NCI-H82 treated with DMSO at 0.1 percent for 48 hours (cell line): ENCODE measurements around the gene PRDM5.

Source experiments
- DNase-seq: peaks from one replicate; lab custom pipeline; 2025; ENCODE audit not compliant: unreplicated experiment; lab: John Stamatoyannopoulos, UW

Gene PRDM5

DNA sequence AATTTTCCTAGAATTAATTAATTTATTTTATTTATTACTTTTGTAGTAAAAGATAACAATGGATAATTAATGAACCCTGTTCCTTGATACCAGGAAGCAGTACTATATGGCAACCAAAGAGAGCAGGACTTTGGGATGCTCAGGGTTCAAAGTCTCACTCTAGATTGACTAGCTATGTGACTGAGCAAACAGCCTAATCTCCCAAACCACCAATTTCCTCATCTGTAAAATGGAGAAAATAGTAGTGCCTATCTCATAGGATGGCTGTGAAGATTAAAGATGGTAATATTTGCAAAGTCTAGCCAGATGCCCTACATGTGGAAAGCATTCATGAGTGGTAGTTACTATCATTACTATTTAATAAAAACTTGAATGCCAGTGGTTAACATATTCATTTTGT lies 97.6 kb downstream of the PRDM5 start:
- DNase-seq: no peak

DNA sequence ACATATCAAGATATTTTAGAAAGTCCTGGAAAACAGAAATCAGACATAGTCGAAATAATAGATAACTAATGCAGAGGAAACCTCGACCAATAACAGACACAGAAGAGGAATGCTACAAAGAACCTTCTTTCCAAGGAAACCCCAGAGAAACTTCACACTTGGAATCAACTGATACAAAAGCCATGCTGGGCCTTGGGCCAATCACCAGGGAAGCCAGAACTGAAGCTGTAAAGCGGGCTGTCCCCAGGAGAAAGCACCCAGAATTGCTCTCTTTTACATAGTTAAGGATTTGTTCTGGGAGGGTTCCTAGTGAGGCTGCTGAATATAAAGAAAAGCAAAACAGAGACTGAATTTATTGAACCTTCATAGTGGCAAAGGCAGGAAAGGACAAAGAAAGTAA lies 100.5 kb downstream of the PRDM5 start:
- DNase-seq: no peak

DNA sequence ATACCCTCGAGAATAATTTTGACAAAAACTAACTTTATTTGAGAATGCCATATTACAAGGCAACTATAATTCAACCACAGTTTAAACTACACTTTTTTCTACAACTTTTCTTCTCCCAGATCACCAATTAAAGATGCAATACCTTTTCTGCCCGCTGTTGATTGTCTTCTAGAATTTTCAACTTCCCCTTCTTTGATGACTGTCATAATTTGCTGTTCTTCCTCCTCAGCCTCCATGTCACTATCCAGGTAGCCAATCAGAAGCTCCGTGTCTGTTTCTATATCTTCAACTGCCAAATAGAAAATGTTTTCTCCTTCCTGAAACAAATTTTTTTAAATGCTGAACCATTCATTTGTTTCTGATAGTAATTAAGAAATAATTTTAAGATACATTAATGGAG lies 101.5 kb downstream of the PRDM5 start:
- no peak for DNase-seq

DNA sequence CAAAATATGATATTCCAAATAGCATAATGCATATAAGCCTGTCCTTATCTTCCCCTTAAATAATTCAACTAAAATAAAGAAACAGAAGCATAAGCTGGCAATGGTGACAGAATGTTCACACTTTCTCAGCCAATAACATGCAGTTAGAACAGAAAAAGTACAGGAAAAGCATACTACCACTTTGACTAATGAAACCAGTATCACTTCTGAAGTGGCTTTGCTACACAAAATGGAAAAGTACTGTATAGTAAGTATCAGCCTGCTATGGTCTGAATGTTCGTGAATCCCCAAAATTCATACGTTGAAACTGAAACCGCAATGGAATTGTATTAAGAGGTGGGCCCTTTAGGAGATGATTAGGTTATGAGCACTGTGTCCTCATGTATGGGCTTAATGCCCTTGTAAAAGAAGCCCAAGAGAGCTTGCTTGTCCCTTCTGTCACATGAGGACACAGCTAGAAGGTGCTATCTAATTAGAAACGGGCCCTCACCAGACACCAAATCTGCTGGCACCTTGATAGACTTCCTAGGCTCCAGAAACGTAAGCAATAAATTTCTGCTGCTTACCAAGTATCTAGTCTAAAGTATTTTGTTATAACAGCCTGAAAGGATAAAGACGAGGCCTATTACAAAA lies 102.6 kb downstream of the PRDM5 start:
- no peak for DNase-seq

DNA sequence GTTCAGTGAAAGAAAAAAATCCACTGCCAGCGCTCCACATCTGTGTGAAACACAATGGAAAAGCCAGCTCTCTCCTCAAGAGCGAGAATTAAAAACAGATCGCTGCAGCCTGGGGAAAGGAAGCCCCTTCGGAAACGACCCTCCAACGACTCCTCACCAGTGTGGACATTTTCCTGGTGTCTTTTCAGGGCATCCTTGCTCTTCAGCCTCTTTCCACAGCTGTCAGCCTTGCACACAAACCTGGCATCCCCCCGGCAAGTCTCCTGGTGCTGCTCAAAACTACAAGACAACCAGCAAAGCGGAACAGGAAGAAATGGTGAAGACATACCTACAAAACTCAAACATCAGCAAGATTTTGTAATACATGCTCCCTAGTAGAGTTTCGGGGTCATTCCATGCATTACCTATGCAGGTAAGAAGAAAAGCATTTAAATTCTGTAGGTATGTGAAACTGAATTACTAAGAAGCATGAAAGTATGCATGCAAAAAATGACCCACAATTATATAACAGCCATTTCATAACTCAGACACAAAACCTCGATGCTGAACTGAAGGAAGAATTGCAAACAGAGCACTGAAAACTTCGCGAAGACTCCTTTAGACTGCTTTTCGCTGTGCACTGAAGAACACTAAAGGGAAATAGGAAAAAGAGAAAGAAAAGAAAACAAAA lies 106.1 kb downstream of the PRDM5 start:
- no peak for DNase-seq

DNA sequence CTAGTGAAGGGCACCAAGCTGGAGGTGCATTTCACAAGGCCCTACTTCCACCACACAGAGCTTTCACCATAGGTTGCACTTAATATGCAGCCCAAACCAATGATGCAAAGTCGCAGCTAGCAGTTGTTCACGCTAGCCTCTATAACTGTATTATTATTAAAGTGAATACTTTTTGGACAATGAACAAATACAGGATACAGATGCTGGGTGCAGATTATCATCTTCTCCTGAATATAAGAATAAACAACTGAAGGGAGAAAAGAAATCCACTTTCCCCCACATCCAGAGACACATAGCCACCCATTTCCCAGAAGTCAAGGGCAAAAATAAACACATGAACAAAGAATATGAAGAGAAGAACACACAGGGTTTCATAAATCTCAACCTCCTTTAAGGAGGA lies 107.2 kb downstream of the PRDM5 start:
- DNase-seq: no peak

DNA sequence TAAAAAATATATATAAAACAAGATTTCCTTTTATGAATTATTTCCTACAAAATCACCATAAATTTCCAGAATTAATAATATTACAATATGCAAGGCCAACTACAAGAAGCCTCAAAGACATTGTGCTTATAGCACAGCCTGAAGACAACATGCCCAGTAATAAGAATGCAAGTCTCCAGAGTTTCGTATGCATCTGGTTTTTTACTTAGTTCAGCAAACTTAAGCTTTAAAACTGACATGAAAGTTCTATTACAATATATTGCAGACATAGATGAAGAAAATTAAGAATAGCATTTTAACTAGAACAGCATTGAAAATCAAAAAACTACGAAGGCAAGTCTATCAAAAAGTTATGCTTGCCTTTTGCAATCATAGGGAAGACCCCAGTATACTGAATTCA lies 107.6 kb downstream of the PRDM5 start:
- no peak for DNase-seq

DNA sequence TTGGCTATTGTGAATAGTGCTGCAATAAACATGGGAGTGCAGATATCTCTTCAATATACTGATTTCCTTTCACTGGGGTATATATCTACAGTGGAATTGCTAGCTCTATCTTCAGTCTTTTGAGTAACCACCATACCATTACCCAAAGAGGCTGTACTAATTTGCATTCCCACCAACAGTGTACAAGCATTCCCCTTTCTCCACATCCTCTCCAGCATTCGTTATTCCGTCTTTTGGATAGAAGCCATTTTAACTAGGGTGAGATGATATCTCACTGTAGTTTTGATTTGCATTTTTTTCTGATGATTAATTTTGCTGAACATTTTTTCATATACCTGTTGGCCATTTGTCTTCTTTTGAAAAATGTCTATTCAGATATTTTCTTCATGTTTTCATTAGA lies 110.3 kb downstream of the PRDM5 start:
- no peak for DNase-seq

DNA sequence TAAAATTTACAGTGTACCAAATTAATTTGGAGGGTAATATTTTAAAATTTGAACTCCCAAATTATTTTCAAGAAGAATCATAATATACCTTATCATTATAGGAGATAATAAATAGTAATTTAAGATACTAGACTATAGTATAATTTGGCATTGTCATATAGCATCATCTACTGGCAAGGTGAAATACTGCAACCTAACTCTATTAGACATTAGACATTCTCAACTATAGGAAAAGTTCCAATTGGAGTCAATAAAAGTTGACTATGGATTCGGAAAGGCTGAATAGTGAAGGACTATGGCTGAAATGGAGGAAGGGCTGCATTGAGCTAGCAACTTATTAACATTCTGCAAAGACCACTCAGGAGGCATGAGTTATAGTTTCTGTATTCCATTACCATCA lies 113.0 kb downstream of the PRDM5 start:
- no peak for DNase-seq

DNA sequence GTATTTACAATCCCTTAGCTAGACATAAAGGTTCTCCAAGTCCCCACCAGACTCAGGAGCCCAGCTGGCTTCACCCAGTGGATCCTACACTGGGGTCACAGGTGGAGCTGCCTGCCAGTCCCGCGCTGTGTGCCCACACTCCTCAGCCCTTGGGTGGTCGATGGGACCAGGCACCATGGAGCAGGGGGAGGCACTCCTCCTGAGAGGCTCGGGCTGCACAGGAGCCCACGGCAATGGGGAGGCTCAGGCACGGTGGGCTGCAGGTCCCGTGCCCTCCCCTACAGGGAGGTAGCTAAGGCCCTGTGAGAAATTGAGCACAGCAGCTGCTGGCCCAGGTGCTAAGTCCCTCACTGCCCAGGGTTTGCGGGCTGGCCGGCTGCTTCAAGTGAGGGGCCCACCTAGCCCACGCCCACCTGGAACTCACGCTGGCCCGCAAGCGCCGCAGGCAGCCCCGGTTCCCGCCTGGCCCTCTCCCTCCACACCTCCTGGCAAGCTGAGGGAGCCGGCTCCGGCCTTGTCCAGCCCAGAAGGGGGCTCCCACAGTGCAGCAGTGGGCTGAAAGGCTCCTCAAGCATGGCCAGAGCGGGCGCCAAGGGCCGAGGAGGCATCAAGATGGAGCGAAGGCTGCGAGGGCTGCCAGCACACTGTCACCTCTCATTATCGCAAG lies 113.9 kb downstream of the PRDM5 start:
- DNase-seq: no peak

DNA sequence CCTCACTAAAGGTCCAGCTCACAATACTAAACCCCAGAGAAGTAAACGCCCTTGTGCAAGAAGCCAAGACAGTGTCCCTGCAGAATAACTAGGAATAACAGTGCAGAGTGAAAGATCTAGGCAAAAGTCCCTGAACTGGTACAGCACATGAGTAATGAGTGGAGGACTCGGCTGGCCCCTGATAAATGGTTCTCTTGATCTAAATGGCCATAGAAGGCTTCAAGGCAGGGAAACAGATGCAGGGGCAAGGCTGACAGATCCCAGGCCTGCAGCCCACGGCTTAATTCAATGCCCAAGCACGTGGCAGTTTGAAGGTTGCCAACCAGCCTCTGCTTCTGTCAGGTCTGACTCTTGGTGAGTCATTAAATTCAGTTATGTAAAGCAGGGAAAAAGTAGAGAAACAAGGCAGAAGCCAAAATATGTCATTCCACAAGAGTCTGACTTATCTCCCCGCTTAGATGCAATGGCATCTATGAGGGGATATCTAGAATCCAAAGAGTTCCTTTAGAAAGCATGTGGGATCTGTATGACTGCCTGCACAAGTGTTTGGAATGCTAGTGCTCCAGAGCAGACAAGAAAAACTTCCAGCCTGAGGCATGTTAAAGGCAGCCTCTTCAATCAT lies 121.3 kb downstream of the PRDM5 start:
- DNase-seq: no peak

DNA sequence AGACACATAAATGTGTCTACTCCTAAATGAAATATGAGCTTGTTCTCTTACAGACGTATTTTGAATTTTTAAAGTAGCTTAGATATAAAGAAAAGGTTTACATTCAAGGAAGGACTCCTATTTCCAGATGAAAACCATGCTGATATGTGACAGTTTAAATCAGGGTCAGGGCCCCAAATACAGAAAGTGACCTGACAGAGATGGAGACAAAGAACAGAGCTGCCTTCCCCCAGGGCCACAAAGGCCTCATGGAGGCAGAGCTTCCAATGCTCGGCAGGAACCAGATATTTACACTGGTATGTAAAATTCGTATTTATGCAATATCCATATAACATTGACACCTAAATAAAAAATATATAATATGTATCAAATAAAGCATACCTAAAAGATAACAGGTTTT lies 124.0 kb downstream of the PRDM5 start:
- no peak for DNase-seq

DNA sequence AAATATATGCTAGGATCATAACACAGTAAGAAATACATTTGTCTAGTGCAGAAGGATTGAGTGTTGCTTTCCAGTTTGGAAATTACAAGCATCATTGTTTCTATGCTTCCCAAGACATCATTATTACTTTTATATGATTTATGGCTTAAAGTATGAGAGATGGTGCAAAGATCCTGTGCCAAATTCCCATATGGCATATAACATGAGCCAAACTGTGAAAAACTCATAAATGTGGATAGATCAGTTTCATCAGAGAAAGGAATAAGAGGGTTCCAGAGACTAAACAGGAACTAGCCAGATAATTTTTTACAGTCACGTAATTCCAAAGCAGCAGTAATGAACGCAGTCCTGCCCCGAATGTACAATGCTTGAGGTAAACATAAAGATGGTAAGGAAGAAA lies 126.3 kb downstream of the PRDM5 start:
- DNase-seq: no peak

DNA sequence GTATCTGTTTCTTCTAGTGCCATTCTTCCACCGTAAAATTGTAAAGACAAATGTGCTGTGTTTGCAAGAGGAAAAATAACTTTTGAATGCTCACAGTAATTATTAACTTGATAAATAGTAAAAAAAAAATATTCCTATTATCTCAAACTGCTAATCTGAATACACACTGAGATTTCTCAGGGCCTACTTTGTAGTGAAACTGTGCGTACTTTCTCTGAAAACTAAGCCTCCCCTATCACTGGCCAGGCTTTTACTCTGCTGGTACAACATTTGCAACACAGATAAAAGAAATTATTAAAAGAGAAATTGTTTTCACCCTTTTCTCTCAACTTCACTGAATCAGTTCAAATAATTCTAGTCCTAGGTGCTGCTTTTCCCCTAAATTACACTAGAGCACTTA lies 137.3 kb downstream of the PRDM5 start:
- no peak for DNase-seq

DNA sequence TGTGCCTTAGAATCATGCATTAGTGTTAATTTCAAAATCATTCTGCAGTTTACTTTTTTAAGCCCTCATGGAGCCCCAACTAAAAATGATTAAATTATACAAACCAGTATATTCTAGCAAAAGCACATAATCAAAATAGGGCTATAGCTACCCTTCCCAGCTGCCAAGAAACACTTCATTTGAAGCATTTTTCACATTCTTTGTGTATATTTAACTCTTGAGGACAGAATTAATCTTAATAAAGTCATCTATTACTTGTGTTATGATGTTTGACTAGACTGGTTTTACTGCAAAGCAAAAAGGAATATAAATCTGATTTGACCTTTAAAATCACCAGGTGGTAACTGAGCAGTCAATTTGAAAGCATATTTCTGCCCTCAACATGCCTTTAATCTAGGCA lies 145.1 kb downstream of the PRDM5 start:
- DNase-seq: no peak

DNA sequence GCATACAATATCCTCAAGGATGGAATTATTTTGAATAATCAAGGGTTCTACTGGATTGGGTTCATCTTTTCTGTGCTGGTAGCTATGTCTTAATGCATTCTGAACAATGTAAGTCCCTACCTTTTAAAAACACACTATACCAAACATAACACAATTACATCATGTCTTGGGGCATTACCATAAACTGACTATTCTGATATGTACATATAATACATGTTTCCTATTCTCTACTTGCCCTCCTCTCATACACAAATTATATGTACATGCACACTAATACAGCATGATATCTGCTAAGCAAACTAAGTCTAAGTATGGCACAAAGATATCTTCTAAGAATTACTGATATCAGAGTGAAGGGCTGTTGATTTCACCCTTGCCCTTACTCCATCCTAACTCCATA lies 147.1 kb downstream of the PRDM5 start:
- DNase-seq: no peak

DNA sequence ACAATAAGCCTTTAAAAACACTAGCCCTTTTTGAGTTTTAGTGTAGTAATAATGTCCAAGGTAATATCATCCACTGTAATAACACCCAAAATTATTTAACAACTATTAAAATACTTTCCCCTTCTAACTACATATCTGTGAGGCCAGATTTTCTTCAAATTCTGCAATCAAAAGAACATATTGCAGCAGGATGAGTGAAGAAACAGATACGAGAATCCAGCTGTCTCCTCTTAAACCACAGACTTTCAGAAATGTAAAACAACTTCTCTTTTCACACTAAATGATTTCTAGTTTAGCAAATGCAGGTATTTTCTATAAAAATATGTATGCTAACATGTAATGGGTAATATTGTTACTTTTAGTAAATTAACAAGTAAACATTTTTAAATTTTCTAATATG lies 148.9 kb downstream of the PRDM5 start:
- DNase-seq: no peak

DNA sequence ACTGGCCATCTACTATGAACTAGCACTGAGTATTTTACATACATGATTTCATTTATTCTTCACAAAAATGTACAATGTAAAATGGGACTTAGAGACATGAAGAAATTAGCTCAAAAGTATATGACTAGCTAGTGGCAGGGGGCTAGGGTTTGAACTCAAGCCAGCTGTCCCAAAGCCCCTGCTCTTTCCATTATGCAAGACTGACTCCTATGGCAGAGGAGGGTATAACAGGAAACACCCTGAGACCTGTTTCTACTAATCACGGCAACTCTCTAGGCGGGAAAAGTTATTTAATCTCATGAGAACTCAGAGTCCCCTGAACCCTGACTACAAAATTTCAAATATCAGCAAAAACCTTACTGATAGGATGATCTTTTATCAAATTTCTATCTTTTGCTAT lies 150.6 kb downstream of the PRDM5 start:
- no peak for DNase-seq

DNA sequence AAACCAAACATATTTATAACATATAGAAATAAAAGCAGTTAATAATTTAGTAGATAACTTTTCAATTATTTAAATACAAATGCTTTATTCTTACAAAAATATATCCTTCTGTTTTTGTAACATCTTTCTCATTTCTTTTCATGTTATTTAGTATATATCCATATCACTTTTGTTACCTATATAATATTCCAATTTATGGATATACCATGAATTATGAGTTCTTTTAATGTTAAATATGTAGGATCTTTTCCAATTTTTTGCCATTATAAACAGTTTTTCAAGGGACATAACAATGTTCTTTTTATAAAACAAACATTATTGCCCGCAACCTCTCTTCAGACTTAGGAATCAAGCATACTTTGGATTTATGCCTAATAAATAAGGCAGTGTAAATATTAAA lies 151.6 kb downstream of the PRDM5 start:
- no peak for DNase-seq

DNA sequence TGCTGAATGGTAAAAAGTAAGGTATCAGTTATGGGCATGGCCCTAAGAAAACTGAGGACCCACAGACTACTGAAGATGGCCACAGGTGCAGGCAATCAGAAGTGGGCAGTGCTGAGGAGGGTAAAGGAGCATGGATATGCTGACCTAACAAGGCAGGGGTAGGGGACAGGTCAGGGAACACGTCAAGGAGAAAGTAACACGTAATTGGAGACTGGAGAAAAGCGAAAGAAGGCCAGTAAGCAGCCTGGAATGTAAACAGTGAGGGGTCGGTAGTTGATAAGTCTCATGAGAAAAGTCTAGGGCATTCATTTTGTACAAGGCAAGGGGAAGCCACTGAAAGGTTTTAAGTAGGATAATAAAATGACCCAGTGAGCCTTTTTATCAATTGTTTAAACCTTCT lies 153.3 kb downstream of the PRDM5 start:
- no peak for DNase-seq

DNA sequence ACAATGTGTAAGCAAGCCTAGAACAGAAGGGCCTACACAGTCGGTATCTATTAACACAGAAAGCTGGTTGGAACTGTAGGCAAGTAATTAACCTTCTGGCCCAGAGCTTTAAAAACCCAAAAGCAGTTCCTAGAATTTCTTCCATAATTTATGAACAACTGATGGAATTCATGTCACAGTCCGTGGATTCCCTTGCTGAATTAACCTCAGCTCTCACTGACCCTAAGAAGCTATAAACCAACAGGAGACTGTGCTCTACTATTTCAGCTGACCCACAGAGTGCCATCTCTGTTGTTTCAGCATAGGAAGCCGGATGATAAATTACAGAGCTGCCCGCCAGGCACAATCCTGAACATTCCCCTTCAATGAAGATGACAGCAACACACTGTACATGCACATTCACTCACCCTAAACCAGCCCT lies 157.3 kb downstream of the PRDM5 start:
- DNase-seq: no peak

DNA sequence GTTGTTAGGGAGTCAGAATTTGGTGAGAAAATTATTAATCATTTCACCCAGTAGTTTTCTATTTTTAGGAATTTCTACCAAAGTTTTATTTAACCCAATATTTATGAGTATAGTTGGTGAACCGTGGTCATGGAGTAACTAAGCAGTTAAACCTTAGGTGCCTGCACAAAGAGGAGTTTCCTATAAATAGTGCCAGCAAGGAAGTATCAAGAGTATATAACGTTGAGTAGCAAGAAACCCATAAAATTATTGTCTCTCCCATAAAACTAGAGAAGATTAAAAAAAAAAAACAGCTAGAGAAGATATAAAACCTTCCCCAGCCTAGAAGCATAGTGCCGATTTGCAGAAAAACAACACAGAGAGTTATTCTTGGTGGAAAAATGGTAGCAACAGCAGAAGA lies 158.9 kb downstream of the PRDM5 start:
- no peak for DNase-seq
